ENCODE results near the gene FCHO1.
"Not testable (repeated sequence)": the region's sequence is repeated elsewhere in the genome, so short reads cannot be mapped to it uniquely, and the experiment has no call there.

The FCHO1 gene

DNA sequence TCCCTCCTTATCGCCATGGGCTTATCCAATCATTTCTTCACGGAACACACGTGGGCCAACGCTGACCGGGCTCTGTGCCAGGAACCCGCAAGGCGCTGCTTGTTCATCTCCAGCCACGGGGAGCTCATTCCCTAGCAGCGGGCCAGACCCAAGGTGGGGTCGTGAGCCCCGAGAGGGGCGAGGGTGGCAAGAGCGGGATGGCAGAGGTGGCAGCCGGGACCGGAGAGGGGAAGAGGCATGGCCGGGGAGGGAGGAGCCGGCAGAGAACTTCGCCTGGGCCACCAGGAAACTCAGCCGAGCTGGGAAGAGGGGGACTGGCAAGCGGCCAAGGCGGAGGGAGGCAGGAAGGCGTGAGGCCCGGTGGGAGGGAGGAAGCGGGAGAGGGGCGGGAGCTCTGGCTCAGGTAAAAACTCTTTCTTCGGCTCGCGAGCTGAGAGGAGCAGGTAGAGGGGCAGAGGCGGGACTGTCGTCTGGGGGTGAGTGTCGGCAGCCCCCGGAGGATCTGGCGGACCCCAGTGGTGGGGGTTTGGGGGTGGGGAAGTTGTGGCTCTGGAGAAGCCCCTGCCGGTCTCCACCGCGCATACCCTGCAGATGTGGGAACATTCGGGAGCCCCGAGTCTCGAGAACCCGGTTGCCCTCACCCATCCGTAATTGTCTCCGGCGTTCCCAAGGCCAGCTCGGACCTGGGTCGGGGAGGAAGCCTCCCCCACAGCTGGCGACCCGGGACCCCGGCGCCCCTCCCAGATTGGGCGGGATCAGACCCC lies 43.6 kb downstream of the FCHO1 start, which contains the start of gene B3GNT3:
Gene B3GNT3, plus strand, starts transcription at position 408 of the 764 bp plus-strand sequence. CDS start 12,670 bp downstream, outside the sequence.
- DNase-seq (ENCODE audit: low spot score) = no peak

DNA sequence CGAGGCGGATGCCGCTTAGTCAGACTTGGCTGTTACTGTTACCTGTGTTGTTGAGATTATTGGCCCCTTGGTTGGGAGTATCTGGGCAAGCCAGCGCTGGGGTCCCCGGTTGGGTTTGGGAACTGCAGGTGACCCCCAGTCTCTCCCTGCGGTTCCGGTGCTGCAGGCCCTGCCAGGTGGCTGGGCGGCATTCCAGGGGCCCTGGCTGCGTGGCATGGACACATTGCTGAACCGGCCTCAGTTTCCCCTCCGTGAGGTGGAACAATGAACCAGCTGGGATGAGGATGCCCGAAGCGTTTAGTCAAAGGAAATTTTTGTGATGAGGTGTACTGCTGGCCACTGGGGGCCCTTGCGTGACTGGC lies 44.2 kb downstream of the FCHO1 start:
- no peak for DNase-seq (ENCODE audit: low spot score)

DNA sequence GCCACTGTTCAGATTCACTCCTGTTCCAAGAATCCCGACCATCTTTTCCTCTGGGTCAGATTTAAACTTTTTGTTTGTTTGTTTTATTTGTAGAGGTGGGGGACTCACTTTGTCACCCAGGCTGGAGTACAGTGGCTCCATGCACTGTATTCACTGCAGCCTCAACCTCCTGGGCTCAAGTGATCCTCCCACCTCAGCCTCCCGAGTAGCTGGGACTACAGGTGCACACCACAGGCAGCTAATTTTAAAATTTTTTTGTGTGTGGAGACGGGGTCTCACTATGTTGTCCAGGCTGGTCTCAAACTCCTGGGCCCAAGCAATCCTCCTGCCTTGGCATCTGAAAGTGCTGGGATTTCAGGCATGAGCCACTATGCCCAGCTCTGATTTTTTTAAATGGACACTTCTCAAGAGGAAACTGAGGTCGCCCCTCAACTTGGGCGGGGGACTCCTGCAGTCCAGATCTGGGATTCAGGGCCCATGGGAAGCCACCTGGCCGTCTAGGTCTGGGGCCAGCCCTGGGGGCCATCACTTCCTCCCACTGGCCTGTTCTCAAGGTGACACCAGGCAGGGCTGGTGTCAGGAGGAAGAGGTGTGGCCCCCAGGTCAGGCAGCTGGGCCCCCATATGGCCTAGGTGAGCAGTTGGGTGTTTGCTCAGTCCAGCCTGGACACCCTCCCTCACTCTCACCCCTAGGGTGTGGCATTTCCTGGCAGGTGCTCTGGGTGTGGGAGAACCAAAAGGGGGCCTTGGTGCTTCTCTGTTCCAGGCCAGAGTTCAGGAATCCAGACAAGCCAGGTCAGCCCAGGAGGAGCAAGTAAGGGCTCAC lies 44.9 kb downstream of the FCHO1 start:
- DNase-seq (ENCODE audit: low spot score) = no peak

DNA sequence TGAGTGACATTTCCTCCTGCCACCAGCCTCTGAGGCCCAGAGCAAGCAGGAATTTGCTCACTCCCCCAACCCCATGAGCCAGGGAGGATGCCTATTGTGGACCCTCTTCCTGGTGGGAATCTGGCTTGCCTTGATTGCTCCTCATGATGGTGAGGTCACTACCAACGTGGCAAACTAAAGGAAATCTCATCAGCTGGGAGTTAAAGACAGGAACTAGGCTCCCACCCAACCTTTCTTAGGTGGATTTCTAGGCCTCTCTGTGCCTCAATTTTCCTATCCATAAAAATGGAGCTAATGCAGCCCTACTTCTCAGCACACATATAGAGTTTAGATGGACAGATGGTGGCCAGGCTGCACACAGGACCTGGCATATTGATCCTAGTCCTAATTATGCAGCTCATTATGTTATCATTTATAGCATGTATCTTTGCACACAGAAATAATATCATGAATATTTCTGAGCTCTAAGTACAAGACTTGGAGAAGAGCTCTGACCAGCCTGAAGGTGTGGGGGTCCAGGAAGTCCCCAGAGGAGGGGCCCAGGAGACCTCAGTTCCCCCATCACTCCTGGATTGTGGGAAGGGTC lies 45.7 kb downstream of the FCHO1 start:
- no peak for DNase-seq (ENCODE audit: low spot score)

DNA sequence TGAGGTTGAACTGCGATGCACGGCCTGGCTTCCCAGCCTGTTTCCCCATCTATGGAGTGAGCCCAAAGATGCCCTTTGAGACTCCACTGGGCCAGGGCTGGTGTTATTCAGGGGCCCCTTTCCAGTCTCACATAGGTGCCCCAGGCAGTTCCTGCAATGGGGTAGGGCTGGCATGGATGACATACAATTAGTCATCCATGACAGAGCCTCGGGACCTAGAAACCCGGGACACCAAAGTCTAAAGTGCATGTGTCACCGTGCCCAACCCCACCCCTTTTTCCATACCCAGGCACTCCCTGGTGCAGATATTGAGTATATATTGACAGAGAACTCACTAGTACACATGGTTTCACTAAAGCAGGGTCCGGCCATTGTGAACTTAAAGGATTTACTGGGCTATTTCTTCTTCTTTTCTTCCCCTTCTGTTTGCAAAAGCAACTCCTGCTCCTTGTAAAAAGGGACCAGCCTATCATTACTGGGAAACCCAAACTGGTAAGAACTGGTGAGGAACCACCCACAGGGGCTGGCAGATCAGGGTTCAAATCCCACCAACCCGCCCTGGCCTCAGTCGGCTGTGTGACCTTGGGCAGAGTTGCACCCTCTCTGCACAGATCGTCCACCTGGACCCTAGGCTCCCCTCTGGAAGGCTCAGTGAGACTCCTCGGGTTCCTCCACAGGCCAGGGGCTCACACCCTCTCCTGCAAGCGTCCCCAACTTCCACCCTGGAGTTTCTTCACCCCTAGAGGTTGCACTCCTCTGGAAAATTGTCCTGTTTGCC lies 46.3 kb downstream of the FCHO1 start:
- no peak for DNase-seq (ENCODE audit: low spot score)

DNA sequence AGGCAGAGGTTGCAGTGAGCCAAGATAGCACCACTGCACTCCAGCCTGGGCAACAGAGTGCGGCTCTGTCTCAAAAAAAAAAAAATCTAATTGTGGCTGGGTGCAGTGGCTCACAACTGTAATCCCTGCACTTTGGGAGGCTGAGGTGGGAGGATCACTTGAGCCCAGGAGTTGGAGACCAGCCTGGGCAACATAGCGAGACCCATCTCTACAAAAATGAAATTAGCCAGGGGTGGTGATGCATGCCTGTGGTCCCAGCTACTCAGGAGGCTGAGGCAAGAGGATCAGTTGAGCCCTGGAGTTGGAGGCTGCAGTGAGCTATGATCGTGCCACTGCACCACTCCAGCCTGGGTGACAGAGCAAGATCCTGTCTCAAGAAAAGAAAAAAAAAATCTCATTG lies 47.3 kb downstream of the FCHO1 start:
- DNase-seq (ENCODE audit: low spot score) = not testable (repeated sequence)

DNA sequence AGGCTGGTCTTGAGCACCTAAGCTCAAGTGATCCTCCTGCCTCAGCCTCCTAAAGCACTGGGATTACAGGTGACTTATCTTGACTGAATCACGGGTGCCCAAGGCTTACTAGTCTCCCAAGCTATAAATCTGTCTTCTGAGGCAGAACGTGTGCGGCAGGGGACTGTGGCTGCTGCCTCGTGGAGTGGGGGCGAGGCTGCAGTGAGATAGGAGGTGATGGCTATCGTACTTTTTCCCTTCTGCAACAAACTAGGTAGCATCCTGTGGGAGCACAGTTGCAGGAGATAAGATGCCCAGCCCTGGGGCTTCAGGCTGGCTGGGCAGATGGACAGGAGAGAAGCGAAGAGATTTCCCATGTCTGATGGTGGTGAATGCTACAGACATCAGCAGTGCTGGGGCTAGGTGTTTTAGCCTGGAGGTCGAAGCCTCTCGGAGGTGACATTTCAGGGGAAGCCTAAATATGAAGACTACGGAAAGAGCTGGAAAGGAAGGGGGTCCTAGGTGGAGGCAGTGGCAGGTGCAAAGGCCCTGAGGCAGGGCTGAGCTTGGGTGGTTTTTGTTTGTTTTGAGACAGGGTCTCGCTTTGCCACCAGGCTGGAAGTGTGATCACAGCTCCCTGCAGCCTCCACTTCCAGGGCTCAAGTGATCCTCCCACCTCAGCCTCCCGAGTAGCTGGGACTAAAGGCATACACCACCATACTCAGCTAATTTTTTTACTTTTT lies 51.0 kb downstream of the FCHO1 start:
- DNase-seq (ENCODE audit: low spot score) = no peak

DNA sequence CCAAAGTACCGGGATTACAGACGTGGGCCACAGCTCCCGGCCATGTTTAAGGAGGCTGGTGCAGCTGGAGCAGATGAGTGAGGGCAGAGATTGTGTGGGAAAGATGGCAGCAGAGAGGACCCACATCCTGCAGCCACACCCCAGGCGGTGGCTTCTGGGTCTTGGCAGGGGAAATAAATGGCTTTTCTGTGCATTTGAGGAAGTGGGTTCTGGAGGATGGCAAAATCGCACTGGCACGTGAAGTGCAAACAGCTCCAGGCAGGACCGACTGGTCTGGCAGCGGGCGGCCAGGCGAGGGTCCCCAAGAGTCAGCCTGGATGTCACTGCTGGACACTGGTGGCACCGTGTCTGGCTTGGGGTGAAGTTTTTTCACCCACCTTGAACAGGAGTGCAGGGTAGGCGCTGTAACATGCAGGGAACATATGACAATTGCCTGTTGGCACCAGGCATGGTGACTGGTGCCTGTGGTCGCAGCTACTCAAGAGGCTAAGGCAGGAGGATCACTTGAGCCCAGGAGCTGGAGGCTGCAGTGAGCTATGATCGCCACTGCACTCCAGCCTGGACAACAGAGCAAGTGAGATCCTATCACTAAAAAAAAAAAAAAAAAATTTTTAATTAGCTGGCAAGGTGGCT lies 52.1 kb downstream of the FCHO1 start:
- DNase-seq (ENCODE audit: low spot score) = no peak

DNA sequence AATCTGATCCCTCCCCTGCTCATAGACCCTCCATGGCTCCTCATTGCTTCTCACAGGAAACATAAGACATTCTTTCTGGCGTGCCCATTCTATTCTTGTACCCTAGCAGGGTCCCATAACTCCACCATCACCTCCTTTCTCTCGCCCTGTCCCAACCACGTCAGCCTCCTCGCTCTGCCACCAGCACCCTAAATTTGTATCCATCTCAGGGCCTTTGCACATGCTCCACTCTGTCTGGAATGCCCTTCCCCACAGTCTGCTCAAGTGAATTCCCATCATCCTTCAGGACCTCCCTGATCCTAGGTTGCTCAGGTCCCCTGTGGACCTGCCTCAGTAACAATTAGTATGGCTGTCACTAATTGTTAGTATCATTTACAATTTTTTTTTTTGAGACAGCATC lies 54.1 kb downstream of the FCHO1 start:
- no peak for DNase-seq (ENCODE audit: low spot score)

DNA sequence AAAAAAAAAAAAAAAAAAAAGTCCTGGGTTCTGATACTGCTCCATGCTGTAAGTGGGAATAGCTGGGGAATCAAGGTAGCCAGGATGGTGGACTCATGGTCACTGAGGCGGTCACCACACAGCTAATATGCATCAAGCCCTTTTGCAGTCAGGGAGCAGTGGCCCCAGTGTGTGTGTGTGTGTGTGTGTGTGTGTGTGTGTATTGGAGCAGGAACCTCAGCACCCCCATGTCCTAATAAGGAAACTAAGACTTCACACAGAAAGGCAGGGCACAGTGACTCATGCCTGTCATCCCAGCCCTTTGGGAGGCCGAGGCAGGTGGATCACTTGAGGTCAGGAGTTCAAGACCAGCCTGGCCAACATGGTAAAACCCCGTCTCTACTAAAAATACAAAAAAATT lies 55.7 kb downstream of the FCHO1 start:
- no peak for DNase-seq (ENCODE audit: low spot score)

DNA sequence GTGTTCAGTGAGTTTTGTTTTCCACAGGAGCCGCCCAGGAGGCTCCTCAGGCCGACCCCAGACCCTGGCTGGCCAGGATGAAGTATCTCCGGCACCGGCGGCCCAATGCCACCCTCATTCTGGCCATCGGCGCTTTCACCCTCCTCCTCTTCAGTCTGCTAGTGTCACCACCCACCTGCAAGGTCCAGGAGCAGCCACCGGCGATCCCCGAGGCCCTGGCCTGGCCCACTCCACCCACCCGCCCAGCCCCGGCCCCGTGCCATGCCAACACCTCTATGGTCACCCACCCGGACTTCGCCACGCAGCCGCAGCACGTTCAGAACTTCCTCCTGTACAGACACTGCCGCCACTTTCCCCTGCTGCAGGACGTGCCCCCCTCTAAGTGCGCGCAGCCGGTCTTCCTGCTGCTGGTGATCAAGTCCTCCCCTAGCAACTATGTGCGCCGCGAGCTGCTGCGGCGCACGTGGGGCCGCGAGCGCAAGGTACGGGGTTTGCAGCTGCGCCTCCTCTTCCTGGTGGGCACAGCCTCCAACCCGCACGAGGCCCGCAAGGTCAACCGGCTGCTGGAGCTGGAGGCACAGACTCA lies 56.5 kb downstream of the FCHO1 start:
- DNase-seq (ENCODE audit: low spot score) = no peak

DNA sequence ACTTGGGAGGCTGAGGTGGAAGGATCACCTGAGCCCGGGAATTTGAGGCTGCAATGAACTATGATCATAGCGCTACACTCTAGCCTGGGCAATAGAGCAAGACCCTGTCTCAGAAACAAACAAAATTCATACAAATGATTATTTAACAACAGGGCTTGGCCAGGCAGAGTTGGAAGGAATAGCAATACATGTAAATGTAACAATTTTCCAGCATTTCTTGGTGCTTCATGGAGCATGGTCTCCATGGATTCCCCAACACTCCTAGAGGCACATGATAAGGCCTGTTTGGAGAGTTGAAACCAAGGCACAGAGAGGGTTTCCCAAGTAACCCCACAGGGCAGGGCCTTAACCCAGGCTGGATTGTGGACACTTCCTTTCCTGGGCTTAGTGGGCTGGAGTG lies 59.8 kb downstream of the FCHO1 start:
- no peak for DNase-seq (ENCODE audit: low spot score)

DNA sequence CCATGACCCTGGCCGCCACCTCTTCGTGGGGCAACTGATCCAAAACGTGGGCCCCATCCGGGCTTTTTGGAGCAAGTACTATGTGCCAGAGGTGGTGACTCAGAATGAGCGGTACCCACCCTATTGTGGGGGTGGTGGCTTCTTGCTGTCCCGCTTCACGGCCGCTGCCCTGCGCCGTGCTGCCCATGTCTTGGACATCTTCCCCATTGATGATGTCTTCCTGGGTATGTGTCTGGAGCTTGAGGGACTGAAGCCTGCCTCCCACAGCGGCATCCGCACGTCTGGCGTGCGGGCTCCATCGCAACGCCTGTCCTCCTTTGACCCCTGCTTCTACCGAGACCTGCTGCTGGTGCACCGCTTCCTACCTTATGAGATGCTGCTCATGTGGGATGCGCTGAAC lies 60.4 kb downstream of the FCHO1 start:
- DNase-seq (ENCODE audit: low spot score) = no peak

DNA sequence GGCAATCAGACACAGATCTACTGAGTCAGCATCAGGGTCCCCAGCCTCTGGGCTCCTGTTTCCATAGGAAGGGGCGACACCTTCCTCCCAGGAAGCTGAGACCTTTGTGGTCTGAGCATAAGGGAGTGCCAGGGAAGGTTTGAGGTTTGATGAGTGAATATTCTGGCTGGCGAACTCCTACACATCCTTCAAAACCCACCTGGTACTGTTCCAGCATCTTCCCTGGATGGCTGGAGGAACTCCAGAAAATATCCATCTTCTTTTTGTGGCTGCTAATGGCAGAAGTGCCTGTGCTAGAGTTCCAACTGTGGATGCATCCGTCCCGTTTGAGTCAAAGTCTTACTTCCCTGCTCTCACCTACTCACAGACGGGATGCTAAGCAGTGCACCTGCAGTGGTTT lies 60.8 kb downstream of the FCHO1 start:
- no peak for DNase-seq (ENCODE audit: low spot score)

DNA sequence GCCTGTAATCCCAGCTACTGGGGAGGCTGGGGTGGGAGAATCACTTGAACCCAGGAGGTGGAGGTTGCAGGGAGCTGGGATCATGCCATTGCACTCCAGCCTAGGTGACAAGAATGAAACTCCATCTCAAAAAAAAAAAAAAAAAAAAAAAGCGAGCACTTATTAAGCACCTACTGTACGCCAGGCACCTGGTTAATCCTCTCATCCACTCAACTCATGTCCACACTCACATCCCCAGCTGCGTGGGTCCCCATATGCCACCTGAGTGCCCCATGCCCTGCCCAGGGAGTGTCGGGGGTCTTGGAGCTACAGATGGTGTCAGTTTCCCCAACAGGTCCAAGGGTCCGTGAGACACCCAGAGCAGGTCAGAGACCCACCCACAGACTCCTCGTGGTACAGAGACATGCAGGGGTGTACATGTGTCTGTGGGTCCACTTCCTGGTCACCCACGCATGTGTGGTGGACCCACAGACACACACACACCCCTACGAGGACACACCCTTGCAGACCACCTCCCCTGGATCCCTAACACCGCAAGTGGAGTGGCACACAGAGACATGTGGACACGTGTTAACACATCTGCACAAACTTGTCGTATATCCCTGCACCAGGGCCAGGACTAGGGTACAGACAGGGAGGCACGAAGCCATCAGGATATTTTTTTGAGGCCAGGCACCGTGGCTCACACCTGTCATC lies 66.5 kb downstream of the FCHO1 start:
- DNase-seq (ENCODE audit: low spot score) = no peak

DNA sequence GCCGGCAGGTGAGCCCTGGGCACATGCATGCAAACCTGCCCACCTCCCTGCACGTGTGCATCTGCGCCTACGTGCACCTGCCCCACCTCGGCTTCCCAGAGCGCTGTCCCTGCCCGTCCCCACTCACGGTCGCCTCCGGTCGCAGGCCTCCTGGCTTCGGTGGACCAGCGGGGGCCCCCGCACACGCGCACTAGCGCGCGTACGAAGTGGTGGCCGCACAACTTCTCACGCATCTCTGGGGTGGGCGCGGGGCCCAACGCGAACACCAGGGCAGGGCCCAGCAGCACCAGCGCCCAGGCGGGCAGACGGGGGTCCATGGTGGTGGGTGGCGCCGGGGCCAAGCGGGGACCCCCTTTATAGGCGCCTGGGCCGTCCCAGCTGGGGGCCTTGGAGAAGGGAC lies 69.9 kb downstream of the FCHO1 start, which contains the start of gene INSL3:
Gene INSL3, minus strand, starts transcription at position 330 of the 400 bp plus-strand sequence. Its CDS starts 13 bp downstream, at position 317.
- DNase-seq (ENCODE audit: low spot score) = no peak

DNA sequence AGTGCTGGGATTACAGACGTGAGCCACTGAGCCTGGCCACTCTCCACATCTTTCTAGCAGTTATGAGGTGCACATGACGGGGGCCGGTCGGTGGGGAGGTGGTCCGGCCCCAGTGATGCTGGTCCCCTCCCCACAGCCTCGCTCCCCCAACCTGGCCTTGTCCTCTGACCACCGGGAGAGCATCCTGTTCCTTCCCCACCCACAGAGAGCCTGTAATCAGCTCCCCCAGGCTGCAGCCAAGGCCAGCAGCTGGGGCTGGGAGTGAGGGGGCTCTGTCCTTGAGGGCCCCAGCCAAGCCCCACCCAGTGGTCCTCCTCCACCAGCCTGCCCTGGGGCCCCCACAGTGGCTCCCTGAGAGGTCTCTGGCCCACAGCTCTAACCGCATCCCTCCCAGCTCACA lies 73.1 kb downstream of the FCHO1 start:
- no peak for DNase-seq (ENCODE audit: low spot score)

DNA sequence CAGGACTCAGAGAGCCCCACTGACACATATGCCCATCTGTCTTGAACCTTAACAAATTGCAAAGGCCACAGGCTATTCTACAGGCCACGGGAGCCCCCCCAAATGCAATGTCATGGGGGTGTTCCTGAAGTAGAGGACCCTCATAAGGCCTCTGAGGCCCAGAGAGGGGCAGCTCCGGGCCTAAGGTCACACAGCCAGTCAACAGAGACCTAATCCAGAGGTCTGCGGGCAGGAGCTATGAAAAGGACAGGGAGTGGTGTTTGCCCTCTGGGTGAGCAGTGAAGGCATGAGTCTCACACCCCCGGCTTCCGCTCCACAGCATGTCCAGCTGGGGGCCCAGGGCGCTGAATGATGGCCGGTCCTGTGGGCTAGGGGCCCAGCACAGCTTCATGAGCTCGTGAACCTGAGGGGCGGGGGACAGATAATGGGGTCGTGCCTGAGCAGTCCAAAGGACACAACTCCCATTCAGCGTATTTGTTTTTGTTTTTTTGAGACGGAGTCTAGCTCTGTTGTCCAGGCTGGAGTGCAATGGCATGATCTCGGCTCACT lies 75.3 kb downstream of the FCHO1 start:
- DNase-seq (ENCODE audit: low spot score) = no peak

DNA sequence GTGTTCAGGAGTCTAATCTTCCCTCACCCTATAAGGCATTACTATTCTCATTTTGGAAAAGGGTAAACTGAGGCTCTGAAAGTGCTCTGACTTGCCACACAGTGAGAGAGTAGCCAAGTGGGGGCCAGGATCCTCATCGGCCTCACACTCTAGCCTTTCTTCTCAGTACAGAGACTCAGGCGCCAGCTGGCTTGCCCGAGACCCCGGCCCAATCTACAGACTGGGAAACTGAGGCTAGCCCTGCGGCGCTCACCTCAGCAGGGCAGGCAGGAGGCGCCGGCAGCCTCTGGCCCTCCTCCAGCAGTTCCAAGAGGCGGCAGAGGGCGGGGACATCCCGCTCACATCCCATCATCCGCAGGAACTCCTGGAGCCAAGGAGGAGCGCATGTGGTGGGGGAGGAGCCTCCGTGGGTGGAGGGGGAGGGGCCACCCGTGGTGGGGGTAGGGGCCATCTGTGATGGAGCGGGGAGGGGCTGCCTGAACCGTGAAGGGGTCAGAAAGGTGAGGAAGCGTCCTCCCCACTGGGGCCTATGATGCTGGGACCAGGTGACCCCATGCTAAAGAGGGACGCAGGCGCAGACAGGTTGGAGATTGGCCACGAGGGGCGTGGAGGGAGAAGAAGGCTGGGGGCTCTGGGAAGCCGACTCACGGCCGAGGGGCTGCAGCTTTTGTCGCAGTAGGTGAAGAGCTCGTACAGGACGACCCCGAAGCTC lies 78.7 kb downstream of the FCHO1 start:
- peak; percentile 64 for DNase-seq (ENCODE audit: low spot score)
